ENCODE measurements around the gene PC. TPM values are rescaled to one million over a fixed set of nuclear protein-coding genes. Genes with fewer than 3 reads are reported as not detected.
A peak's percentile ranks its signal among the peaks of the same experiment; 100 is the strongest.

The PC gene
- total and polyA plus RNA-seq, 9 of the 15 experiments (the other 6 are each of a cell fraction or from before 2014, with no cell fraction given): 0.94 to 38.0 (median 8.7) TPM

DNA sequence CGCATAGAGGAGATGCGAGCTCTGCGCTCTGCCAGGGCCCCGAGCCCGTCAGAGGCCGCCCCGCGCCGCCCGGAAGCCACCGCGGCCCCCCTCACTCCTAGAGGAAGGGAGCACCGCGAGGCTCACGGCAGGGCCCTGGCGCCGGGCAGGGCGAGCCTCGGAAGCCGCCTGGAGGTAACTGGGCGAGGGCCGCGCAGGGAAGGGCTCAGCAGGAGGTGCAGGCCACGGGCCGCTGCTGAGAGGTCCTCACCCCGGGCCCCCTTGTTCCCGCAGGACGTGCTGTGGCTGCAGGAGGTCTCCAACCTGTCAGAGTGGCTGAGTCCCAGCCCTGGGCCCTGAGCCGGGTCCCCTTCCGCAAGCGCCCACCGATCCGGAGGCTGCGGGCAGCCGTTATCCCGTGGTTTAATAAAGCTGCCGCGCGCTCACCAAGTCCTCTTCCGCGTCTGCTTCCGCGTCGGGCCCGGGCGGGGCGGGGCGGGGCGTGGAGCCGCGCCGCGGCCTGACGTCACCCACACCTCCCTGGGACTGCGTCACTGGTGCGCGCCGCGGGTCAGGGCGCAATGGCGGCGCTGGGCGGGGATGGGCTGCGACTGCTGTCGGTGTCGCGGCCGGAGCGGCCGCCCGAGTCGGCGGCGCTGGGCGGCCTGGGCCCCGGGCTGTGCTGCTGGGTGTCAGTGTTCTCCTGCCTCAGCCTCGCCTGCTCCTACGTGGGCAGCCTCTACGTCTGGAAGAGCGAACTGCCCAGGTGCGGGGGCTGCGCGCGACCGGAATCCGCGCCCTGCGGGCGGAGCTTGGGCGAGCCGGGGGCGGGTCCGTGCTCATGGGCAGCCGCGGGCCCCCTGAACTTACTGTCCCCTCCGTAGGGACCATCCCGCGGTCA lies 115.0 kb downstream of the PC start, which contains the start of gene RCE1 (continued):
- peak; percentile 97 to 98 for TF ChIP-seq MAZ (CRISPR knock-in tag; conservative IDR thresholded peaks at IDR 0.05 in 1 of 2, IDR thresholded peaks at IDR 0.05 in 1 of 2)
- TF ChIP-seq, protein P1, sequence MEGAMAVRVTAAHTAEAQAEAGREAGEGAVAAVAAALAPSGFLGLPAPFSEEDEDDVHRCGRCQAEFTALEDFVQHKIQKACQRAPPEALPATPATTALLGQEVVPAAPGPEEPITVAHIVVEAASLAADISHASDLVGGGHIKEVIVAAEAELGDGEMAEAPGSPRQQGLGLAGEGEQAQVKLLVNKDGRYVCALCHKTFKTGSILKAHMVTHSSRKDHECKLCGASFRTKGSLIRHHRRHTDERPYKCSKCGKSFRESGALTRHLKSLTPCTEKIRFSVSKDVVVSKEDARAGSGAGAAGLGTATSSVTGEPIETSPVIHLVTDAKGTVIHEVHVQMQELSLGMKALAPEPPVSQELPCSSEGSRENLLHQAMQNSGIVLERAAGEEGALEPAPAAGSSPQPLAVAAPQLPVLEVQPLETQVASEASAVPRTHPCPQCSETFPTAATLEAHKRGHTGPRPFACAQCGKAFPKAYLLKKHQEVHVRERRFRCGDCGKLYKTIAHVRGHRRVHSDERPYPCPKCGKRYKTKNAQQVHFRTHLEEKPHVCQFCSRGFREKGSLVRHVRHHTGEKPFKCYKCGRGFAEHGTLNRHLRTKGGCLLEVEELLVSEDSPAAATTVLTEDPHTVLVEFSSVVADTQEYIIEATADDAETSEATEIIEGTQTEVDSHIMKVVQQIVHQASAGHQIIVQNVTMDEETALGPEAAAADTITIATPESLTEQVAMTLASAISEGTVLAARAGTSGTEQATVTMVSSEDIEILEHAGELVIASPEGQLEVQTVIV (CRISPR knock-in tag; IDR thresholded peaks at IDR 0.05; ENCODE audit: borderline replicate concordance): no peak
- peak; percentile 74 for TF ChIP-seq GABPA (tag; conservative IDR thresholded peaks at IDR 0.05; ENCODE audit: low read depth)
- TF ChIP-seq TEAD4 (IDR thresholded peaks at IDR 0.05; ENCODE audit: low read length): no peak
- no peak for TF ChIP-seq TEAD4 (CRISPR knock-in tag; IDR thresholded peaks at IDR 0.05; ENCODE audit: borderline replicate concordance)
- no peak for TF ChIP-seq ZNF707 (CRISPR knock-in tag; conservative IDR thresholded peaks at IDR 0.05)
- TF ChIP-seq, protein P2, sequence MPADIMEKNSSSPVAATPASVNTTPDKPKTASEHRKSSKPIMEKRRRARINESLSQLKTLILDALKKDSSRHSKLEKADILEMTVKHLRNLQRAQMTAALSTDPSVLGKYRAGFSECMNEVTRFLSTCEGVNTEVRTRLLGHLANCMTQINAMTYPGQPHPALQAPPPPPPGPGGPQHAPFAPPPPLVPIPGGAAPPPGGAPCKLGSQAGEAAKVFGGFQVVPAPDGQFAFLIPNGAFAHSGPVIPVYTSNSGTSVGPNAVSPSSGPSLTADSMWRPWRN (IDR thresholded peaks at IDR 0.05; ENCODE audit: low read depth): no peak
- peak; percentile 31; the same call in 1 of the 2 replicates for TF ChIP-seq HLTF (IDR thresholded peaks at IDR 0.05)
- peak; percentile 70 to 89 for TF ChIP-seq SIN3A (IDR thresholded peaks at IDR 0.05; ENCODE audit: borderline replicate concordance in 2 of 2, control insufficient read depth in 1 of 2, low read depth in 2 of 2, low read length in 2 of 2)
- TF ChIP-seq PHF21A (IDR thresholded peaks at IDR 0.05; ENCODE audit: borderline replicate concordance, low read depth): 0 out of 2 replicates have a peak, but pooled peaks have one; percentile 34
- peak; percentile 98 for TF ChIP-seq ATF7 (IDR thresholded peaks at IDR 0.05)
- TF ChIP-seq POLR2AphosphoS5 (IDR thresholded peaks at IDR 0.05; ENCODE audit: control insufficient read depth, insufficient read depth, low read depth, low read length): peak; percentile 84
- TF ChIP-seq, protein P3, sequence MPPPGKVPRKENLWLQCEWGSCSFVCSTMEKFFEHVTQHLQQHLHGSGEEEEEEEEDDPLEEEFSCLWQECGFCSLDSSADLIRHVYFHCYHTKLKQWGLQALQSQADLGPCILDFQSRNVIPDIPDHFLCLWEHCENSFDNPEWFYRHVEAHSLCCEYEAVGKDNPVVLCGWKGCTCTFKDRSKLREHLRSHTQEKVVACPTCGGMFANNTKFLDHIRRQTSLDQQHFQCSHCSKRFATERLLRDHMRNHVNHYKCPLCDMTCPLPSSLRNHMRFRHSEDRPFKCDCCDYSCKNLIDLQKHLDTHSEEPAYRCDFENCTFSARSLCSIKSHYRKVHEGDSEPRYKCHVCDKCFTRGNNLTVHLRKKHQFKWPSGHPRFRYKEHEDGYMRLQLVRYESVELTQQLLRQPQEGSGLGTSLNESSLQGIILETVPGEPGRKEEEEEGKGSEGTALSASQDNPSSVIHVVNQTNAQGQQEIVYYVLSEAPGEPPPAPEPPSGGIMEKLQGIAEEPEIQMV (tag; conservative IDR thresholded peaks at IDR 0.05; ENCODE audit: low read depth): no peak
- no peak; the same call in 1 of the 2 replicates for TF ChIP-seq SMARCC2 (IDR thresholded peaks at IDR 0.05; ENCODE audit: low read depth)
- no peak for TF ChIP-seq NFXL1 (CRISPR knock-in tag; IDR thresholded peaks at IDR 0.05)
- TF ChIP-seq STAT5B (CRISPR knock-in tag; IDR thresholded peaks at IDR 0.05): no peak
- TF ChIP-seq ELF1 (tag; IDR thresholded peaks at IDR 0.05): peak; percentile 96
- TF ChIP-seq ZNF764 (CRISPR knock-in tag; IDR thresholded peaks at IDR 0.05; ENCODE audit: low read depth): no peak
- TF ChIP-seq MTA1 (IDR thresholded peaks at IDR 0.05; ENCODE audit: borderline replicate concordance): peak; percentile 95
- TF ChIP-seq EWSR1 (IDR thresholded peaks at IDR 0.05; ENCODE audit: borderline replicate concordance, low read depth, partially characterized antibody): no peak
- no peak for TF ChIP-seq SMARCB1 (IDR thresholded peaks at IDR 0.05; ENCODE audit: insufficient read length, low read depth)
- TF ChIP-seq KLF6 (CRISPR knock-in tag; IDR thresholded peaks at IDR 0.05; ENCODE audit: borderline replicate concordance): 0 out of 2 replicates have a peak, but pooled peaks have one; percentile 57
- no peak for TF ChIP-seq MCM7 (IDR thresholded peaks at IDR 0.05)
